ENCODE data around the gene WNT3. TPM values are rescaled to one million over a fixed set of nuclear protein-coding genes. Genes with fewer than 3 reads are reported as not detected.

WNT3 gene
- total and polyA plus RNA-seq, 2 donors (not counting 3 experiments of a cell fraction or from before 2014, with no cell fraction given): 1.4 to 2.1 TPM

- H3K27ac ChIP-seq (ENCODE audit: insufficient read depth, low read depth, low read length): no peak overlapping the region
- no peak overlapping the region for H3K4me3 ChIP-seq (replicated peaks in 1 of 3; ENCODE audit: insufficient read depth in 1 of 3, low read depth in 1 of 3, low read length in 3 of 3)
- BruUV-seq (replicated peaks): no TSS peak
- DNase-seq (ENCODE audit: low read depth, low spot score) (no peak), FAIRE-seq (no peak)
- ChIA-PET CTCF (no interaction called here), POLR2A (no interaction called here)
- dilution Hi-C loops (cut with MboI; ENCODE audit: extremely low pct_ligation_motif_present, low sequenced_read_pairs) (no loop called here), intact Hi-C loops (cut with micrococcal nuclease) (no loop called here)
- H3K9me3 ChIP-seq (replicated peaks; ENCODE audit: control insufficient read depth, insufficient read depth, low read length): no peaks in the 10 kb centered on the region
- no peaks in the 10 kb centered on the region for H3K79me2 ChIP-seq (ENCODE audit: control insufficient read depth, insufficient read depth, low read length)
- TF ChIP-seq MYC (IDR thresholded peaks at IDR 0.05; ENCODE audit: low read depth, low read length): no peak
- TF ChIP-seq POLR2AphosphoS5 (IDR thresholded peaks at IDR 0.05; ENCODE audit: insufficient read depth, low read depth, low read length): no peak
- no peak for TF ChIP-seq CTCF (IDR thresholded peaks at IDR 0.05; ENCODE audit: extremely low read depth in 1 of 2, insufficient read depth in 1 of 2, low read depth in 1 of 2, low read length in 2 of 2)
- TF ChIP-seq JUN (IDR thresholded peaks at IDR 0.05; ENCODE audit: borderline replicate concordance, insufficient read depth, insufficient read length, low read depth): no peak
- TF ChIP-seq EZH2 (IDR thresholded peaks at IDR 0.05; ENCODE audit: borderline replicate concordance, low read depth, low read length, severe bottlenecking): no peak
- TF ChIP-seq GATA2 (IDR thresholded peaks at IDR 0.05; ENCODE audit: insufficient read depth, insufficient read length, low read depth, low read length): no peak
- no peak for TF ChIP-seq MAX (IDR thresholded peaks at IDR 0.05; ENCODE audit: insufficient read depth, insufficient read length)
- no peak for TF ChIP-seq FOS (IDR thresholded peaks at IDR 0.05; ENCODE audit: borderline replicate concordance, insufficient read depth, low read length)
- TF ChIP-seq POLR2A (IDR thresholded peaks at IDR 0.05; ENCODE audit: low read depth, low read length): no peak
- H3K9me1 ChIP-seq (replicated peaks; ENCODE audit: control insufficient read depth, extremely low read depth, insufficient read depth, low read length): no peaks in the 10 kb centered on the region
- no peak overlapping the region for H3K4me2 ChIP-seq (ENCODE audit: insufficient read depth, low read length)
- no peak overlapping the region for H2AFZ ChIP-seq (ENCODE audit: low read depth, low read length)
- H4K20me1 ChIP-seq (replicated peaks; ENCODE audit: control insufficient read depth, extremely low read depth, insufficient read depth, low read length): no peaks in the 10 kb centered on the region
- no peaks in the 10 kb centered on the region for H3K36me3 ChIP-seq (ENCODE audit: control insufficient read depth in 2 of 2, extremely low read depth in 1 of 2, insufficient read depth in 2 of 2, low read length in 2 of 2)
- H3K4me1 ChIP-seq (ENCODE audit: control insufficient read depth, extremely low read depth, insufficient read depth, low read length): peaks cover 5% of the 10 kb centered on the region
- H3K27me3 ChIP-seq (ENCODE audit: control insufficient read depth in 2 of 2, insufficient read depth in 2 of 2, low read length in 2 of 2): no peaks in the 10 kb centered on the region
- H3K9ac ChIP-seq (replicated peaks; ENCODE audit: extremely low read depth, insufficient read depth, low read length): no peak overlapping the region
Measured at GRCh38 chr17:46737326-46737725, 81.2 kb downstream of the WNT3 start.

All from endothelial cell of umbilical vein (primary cell).